PC-9 (cell line): ENCODE results near the gene THBS3.

Experiments used
- CTCF ChIP-seq: fragments of 200-600 bp; sonication (generic); conservative IDR thresholded peaks from 2 replicates; pipeline ENCODE4 v1.6.1; 2017; ENCODE audit warnings: mixed run types, antibody characterized with exemption, mild to moderate bottlenecking, moderate library complexity
- EZH2 ChIP-seq: fragments of 200-600 bp; sonication (generic); IDR thresholded peaks from 2 replicates; pipeline ENCODE4 v1.8.0; 2017; ENCODE audit warnings: antibody characterized with exemption, low read depth

- TF ChIP-seq CTCF (no peak), EZH2 (no peak)
Measured at GRCh38 chr1:155199792-155200191, 7.9 kb downstream of the THBS3 start.
